MM.1S (cell line): Measurements from ENCODE around the gene SHQ1.

Experiments used
- CTCF ChIP-seq: fragments of 300-600 bp; sonication (generic); IDR thresholded peaks from 2 replicates; pipeline ENCODE4 v1.5.1; 2016; ENCODE audit warnings: antibody characterized with exemption, low read length, mixed read lengths
- EZH2 ChIP-seq: fragments of 300-600 bp; sonication (generic); optimal IDR thresholded peaks from 2 replicates; pipeline ENCODE3; 2017; ENCODE audit warnings: low read depth, mild to moderate bottlenecking, antibody characterized with exemption, low read length, mixed read lengths
- EZH2phosphoT487 ChIP-seq: fragments of 300-600 bp; sonication (generic); IDR thresholded peaks from 2 replicates; pipeline ENCODE4 v1.6.1; 2018; ENCODE audit warnings: antibody characterized with exemption, low read length

DNA sequence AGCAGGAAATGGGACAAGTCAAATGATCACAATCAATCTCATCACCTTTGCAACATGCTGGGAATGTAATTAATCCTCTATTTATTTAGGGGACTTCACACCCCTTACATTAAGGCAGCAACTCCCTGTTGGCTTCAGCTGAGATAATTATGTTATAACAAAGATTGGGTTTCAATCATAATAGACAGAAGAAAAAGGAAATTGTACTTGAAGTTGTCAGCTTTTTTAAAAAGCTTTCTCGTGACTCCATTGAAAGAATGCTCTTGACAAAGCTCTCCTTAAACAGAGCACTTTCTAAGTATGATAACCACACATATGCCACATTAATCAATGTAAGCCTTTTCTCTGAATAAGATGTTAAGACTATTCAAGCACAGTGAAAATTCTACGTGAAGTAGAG is 65.7 kb downstream of the SHQ1 start:
- TF ChIP-seq CTCF (no peak), EZH2 (no peak), EZH2phosphoT487 (no peak)
